ENCODE measurements around the gene TM2D3.

The TM2D3 gene

DNA sequence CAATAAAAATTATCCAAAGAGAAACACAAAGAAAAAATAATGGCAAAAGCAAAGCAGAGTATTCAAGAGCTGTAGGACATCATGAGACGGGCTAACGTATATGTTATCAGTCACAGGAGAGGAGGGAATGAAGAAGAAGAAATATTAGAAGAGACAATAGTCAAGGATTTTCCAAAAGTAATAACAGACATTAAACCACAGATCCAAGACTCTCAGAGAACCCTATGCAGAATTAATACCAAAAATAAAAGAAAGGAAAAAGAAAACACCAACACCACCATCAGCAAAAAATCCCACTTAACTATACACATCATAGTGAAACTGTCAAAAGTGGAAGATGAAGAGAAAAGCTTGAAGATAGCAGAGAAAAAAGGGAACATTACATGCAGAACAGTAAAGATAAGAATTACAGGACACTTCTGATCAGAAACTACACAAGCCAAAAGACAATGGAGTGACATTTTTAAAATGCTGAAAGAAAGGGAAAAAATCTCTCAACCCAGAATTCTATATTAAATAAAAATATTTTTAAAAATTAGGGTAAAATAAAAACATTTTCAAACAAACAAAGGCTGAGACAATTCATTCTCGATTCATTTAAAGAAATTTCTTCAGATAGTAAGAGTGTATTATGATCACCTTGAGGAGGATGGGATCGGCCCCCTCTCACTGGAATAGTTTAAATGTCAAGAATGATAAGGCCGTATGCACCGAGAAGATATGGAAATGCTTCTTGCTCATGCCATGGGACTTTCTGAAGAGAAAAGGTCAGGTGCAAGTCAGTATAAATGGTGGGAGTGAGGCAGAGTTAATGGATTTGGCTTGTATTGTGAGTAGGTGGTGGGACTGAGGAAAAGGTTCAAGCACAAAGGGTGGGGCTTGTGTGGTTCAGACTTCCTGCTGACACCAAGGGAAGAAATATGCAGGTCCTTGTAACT, 28.5 kb downstream of the TM2D3 start:
- no peak for DNase-seq (ENCODE audit: low read depth in 2 of 2)

- DNase-seq (ENCODE audit: low read depth in 2 of 2): no peak
These were observed 30.2 kb downstream of the TM2D3 start for GRCh38 chr15:101621961-101622360.

DNA sequence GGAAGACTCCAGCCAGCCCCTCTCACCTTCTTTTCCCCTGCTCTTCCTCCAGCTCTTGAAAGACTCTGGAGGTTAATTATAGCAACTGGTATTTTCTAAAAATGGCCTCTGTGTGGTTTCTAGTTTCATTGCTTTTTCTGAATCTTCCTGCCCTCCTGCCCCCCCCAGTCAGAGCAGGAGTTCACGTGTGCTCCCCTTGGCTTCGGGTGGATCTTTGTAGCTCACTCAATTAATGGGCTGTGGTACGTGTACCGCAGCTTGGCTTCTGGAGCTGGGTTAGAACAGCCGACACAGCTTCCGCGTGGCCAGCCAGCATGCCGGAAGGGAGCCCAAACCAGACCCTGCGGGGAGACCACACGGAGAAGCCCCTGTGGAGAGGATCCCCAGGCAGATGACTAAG, 31.5 kb downstream of the TM2D3 start:
- no peak for DNase-seq (ENCODE audit: low read depth in 2 of 2)

DNA sequence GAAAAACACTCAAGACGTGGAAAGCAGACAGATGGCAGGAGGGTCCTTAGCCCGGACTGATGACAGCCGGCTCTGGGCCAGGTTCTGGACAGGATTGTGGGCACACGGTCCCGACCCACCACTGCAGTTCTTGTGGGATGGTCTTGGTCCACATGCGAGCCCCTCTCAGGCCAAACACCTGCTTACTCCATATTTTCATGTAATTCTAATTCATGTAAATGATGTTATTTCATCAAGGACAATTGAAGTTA, 32.6 kb downstream of the TM2D3 start:
- DNase-seq (ENCODE audit: low read depth in 2 of 2): no peak

- DNase-seq (ENCODE audit: low read depth in 2 of 2): no peak
These were observed 33.1 kb downstream of the TM2D3 start for GRCh38 chr15:101618851-101619614.

DNA sequence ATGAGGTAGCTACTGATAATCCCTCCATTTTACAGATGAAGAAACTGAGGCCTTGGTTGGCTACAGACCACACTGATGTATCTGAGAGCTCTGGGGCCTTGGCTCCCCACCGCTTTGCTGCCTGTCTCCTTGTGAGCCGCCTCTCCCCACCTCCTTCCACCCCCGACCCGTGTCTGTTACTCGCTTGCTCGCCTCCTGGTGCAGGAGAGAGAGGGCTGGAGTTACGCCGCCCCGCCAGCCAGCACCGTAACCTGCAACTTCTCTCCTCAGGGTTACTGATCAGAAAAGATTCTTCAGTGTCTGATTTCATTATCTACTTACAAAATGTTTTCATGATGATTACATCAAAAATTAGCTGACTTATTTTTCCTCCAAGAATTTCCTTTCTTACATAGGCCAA, 34.1 kb downstream of the TM2D3 start:
- no peak for DNase-seq (ENCODE audit: low read depth in 2 of 2)

DNA sequence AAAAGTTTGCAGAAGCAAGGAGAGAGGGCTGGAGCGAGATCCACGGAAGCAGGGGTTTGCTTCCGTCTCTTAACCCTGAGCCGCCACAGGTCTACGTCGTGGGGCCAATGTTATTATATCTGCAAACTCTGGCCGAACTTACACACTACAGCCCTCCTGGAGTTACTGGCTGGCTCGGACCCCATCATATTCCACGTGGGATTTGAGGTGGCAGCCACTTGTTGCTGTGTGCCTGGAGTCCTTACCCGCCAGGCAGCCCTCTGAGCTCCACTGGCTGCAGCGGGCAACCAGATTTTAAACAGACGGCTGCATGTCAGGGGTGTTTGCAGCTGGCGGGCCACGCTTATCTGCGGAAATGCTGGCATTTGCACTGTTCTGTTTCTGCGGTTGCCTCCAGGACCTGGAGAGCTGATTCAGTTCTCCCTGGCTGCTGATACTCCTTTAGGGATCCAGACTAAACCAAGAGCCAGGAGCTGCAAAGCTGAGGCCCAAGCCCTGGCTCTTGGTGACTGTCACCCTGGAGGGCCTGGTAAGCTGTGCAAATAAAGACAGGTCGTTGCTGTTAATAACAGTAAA, 34.7 kb downstream of the TM2D3 start:
- no peak for DNase-seq (ENCODE audit: low read depth in 2 of 2)

DNA sequence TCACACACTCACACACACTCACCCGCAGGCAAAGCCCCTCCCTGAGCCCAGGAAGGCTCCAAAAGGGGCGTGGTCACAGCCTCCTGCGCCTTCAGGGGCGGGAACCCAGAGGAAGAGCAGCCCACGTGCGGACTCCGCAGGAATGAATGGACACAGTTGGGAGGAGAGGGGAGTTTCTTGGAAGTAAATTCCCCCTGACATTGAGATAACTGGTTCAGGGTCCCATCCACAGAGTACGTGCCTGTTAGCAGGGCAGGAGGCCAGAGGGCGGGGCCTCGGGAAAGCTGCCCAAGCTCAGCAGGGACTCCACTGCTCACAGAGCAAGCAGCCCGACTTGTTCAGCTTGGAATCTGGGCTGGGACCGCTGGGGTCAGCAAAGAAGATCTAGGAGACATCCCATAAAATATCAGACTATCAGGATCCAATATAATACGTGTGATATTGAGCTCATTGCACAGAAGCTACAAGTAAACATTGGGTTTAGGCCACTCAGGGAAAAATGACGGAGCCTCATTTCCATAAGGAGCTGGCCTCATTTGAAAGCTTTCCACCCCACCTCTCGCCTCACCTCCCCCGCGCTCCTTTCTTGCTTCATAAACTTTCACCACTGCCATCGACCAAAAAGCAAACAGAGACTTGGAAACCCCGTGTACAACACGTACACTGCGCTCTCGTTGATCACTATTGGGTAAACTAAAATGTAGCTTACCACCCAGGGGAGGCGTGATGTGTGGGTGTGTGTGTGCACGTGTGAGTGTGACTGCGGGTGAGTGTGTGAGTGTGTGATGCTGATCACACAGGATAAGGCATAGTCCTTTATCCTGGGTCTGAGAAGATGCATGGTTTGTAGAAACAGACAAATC, 36.0 kb downstream of the TM2D3 start:
- DNase-seq (ENCODE audit: low read depth in 2 of 2): no peak

GRCh38 chr15:101615414-101615985, 36.7 kb downstream of the TM2D3 start:
- no peak for DNase-seq (ENCODE audit: low read depth in 2 of 2)

GRCh38 chr15:101614761-101615160, 37.4 kb downstream of the TM2D3 start:
- no peak for DNase-seq (ENCODE audit: low read depth in 2 of 2)

GRCh38 chr15:101614001-101614585, 38.1 kb downstream of the TM2D3 start:
- DNase-seq (ENCODE audit: low read depth in 2 of 2): no peak

DNA sequence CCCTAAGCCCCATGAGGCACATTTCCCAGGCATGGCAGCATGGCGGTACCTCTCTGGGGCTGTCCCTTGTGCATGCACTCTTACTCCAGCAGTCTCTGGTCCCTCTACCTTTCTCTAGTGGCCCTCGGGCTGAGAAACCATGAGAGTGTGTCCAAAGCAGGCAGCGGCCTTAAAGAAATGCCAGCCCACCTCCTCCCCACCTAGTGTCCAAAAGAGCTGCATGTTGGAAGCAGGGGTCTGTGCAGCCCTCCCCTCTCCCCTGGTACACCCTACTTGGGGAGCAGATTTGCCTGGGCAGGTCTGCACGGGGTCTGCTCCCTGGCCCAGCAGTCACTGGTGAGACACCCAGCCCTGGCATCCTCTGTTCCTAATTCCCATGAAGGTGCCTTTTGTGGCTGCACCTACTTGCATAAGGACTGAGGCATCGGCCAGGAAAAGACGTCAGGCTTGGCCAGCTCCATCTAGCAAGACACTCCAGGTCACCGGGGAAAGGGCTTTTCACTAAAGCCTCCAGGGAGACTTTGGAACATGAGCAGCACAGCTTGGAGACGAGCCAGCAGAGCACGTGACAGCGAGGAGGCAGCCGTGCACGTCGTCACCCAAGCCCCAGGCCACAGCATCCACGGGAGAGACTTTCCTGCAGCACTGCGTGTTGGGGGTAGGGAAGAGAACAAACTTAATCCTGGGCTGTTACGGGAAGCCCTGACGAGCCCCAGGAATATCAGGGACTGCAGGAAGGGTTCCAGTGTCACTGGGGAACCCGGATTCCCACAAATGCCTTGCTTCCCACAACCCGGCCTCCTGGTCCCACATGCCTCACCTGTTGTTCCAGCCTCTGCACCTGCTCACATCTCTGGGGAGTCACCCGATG, 38.8 kb downstream of the TM2D3 start:
- no peak for DNase-seq (ENCODE audit: low read depth in 2 of 2)

DNA sequence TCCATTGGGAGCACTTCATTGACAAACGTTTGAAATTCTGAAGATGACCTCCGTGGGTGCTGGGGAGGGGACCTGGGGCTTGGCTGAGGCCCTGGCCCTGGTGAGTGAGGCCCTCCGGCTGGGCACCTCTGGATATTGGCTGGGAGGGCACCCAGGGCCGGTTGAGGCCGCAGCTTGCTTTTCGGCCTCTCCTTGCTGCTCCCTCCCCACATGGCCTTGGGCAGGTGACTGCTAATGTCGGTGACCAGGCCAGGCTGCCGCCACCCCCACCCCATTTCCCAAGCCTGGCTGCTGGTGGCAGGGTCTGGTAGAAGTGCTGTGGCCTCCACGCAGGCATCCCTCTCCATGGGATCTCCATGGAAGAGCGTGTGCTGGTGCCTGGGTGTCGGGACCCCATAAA, 39.5 kb downstream of the TM2D3 start:
- DNase-seq (ENCODE audit: low read depth in 2 of 2): no peak

- DNase-seq (ENCODE audit: low read depth in 2 of 2): no peak
These were observed 40.4 kb downstream of the TM2D3 start for GRCh38 chr15:101611580-101612299.

- no peak for DNase-seq (ENCODE audit: low read depth in 2 of 2)
These were observed 41.2 kb downstream of the TM2D3 start for GRCh38 chr15:101611007-101611406.

- no peak for DNase-seq (ENCODE audit: low read depth in 2 of 2)
These were observed 41.6 kb downstream of the TM2D3 start for GRCh38 chr15:101610611-101611000.

GRCh38 chr15:101609742-101610610, 42.2 kb downstream of the TM2D3 start:
- no peak for DNase-seq (ENCODE audit: low read depth in 2 of 2)

DNA sequence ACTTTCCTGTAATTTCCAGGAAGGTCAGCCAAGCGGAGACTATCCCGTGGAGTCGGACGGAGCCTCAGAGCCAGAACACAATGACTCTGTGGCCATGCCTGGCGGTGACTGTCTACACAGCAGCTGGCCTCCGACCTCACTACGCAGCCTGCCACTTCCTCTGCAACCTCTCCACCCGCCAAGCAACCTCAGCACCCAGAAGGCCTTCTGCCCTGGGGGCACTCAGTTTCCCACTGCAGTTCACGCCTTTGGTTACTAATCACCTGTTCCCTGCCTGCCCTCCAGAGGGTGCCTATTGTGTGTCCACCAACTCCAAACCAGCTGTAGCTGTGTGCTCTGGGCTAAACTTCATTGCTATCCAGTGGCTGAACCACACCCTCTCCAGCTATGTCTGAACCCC, 44.0 kb downstream of the TM2D3 start:
- no peak for DNase-seq (ENCODE audit: low read depth in 2 of 2)

GRCh38 chr15:101607108-101607507, 45.1 kb downstream of the TM2D3 start:
- DNase-seq (ENCODE audit: low read depth in 2 of 2): no peak
